OCI-LY3 (cell line): Measurements from ENCODE around the gene ENDOD1.

Source experiments
- EZH2phosphoT487 ChIP-seq: fragments of 200-600 bp; shearing (Covaris generic); IDR thresholded peaks from 2 replicates; pipeline ENCODE4 v1.6.1; 2018; ENCODE audit warnings: antibody characterized with exemption, mixed run types, low read depth
- TF ChIP-seq, protein P1 (sequence below): fragments of 200-600, 300-600 bp; sonication (generic); IDR thresholded peaks from 2 replicates; pipeline ENCODE4 v1.5.1; 2014; ENCODE audit warnings: antibody characterized with exemption, low read length, low read depth

DNA sequence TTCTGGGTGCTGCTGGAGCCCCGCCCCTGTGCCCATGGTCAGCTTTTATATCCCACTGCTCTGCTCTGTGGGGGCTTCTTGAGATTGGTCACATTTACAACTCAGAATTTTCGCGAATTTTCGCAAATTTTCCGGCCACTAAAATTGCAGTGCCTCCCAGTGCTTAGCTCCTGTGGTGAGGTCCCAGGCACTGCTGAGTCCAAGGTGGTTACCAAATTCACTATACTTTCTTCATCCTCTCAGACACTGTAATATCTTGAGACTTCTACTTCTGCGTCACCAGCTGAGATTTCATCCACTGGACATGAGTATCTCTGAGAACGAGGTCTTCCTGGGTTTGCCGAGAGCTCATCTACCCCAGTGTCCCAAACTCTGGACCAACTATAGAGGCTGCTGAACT is 31.7 kb upstream of the ENDOD1 start:
- TF ChIP-seq, protein P1, sequence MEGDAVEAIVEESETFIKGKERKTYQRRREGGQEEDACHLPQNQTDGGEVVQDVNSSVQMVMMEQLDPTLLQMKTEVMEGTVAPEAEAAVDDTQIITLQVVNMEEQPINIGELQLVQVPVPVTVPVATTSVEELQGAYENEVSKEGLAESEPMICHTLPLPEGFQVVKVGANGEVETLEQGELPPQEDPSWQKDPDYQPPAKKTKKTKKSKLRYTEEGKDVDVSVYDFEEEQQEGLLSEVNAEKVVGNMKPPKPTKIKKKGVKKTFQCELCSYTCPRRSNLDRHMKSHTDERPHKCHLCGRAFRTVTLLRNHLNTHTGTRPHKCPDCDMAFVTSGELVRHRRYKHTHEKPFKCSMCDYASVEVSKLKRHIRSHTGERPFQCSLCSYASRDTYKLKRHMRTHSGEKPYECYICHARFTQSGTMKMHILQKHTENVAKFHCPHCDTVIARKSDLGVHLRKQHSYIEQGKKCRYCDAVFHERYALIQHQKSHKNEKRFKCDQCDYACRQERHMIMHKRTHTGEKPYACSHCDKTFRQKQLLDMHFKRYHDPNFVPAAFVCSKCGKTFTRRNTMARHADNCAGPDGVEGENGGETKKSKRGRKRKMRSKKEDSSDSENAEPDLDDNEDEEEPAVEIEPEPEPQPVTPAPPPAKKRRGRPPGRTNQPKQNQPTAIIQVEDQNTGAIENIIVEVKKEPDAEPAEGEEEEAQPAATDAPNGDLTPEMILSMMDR, result no peak
- no peak for TF ChIP-seq EZH2phosphoT487
